ENCODE results near the gene XPO4.
A peak's percentile ranks its signal among the peaks of the same experiment; 100 is the strongest.
"Not testable (repeated sequence)": the region's sequence is repeated elsewhere in the genome, so short reads cannot be mapped to it uniquely, and the experiment has no call there.

XPO4 gene

DNA sequence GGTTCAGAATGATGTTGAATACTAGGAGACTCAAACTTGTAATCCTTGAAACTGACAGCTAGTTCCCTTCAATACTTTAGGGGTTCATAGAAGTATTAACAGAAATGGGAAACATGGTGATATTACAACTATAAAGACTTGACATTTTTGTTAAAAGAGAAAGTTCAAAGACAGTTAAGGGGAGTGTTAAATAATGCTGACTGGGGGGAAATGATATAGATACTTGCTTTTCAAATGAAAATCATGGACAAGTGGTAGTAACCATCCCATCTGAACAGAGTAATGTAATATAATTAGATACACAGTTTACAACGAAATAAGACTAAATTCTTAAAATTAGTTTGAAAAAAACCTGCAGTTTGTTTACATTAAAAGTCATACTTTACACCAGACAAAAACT is 122.2 kb downstream of the XPO4 start:
- no peak for DNase-seq

DNA sequence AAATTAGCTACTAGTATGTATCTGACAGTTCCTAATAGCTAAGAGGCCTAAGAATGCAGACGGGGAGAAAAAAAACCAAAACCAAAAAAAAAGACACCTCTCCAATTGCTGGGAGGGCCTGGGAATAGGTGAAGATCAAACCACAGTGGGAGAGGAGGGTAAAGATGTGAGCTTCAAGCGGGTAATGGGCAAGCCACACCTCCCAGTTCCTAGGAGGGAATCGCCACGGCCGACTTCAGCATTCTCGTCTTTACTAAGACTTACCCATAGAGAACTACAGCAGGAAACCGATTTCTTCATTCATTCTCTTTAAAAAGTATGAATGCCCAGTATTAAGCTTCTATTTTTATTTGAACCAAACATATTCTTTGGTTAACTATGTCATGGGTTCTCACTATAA is 123.1 kb downstream of the XPO4 start:
- no peak for DNase-seq

DNA sequence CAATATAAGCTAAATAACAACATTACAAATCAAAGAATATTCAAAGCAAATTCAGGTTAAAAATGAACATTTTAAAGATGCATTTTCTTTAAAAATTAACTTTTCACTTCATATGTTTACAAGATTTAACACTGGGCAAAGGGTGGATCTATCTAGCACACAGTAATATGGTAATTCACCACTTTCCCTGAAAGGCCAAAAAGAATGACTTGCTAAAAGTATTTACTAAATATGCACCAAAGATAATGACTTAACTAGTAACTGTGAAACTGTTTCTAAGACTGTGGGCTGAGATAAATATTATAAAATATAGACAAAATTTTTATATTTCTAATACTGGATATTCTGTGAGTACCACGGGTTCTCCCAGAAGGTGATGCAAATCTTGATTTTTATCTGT is 124.2 kb downstream of the XPO4 start:
- no peak for DNase-seq

DNA sequence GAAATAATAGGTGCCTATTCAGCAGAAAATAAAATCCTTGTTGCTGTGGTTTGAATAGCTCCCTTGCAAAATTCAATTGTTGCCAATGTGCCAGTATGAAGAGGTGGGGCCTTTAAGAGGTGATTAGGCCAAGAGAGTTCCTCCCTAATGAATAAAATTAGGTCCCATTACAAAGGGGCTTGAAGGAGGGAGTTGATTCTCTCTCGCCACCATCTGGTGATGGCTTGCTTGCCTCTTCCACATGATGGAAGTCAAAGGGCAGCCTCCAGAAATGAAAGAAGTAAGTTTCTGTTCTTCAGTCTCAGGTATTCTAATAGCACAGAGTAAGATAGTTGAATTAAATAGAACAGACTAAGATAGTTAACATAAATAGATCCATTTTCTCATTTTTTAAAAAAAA is 125.8 kb downstream of the XPO4 start:
- DNase-seq, result no peak

DNA sequence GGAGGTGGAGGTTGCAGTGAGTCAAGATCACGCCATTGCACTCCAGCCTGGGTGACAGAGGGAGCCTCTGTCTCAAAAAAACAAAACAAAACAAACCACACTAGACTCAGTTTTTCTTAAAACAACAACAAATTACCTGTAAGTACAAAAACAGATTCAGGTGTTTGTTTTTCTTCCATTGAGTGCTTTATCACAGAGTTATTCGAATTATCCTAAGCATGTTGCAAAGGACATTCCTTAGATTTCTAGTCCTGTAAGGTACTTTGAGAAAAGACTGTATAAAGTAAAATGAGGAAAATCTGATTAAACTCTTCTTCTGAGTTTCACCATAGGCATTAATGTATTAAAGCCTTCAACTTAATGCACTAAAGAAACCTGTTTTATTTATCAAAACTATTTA is 126.6 kb downstream of the XPO4 start:
- no peak for DNase-seq

DNA sequence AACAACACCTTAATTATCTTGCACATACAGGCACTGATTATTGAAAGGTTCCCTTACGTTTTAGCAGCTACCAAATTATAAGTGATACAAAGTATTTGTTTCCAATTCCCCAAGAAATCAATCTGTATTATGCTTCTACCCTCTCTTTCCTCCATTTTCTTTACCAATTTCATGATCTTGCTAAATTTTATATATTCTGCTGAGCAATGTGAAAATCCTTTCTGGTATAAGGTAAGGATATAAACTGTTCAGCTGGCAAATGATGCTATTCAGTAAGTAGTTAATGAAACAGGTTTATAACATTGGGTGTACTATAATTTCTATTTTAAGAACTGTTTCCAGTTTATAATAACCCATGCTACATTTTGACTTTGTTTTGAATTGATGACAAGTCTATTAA is 127.8 kb downstream of the XPO4 start:
- no peak for DNase-seq

DNA sequence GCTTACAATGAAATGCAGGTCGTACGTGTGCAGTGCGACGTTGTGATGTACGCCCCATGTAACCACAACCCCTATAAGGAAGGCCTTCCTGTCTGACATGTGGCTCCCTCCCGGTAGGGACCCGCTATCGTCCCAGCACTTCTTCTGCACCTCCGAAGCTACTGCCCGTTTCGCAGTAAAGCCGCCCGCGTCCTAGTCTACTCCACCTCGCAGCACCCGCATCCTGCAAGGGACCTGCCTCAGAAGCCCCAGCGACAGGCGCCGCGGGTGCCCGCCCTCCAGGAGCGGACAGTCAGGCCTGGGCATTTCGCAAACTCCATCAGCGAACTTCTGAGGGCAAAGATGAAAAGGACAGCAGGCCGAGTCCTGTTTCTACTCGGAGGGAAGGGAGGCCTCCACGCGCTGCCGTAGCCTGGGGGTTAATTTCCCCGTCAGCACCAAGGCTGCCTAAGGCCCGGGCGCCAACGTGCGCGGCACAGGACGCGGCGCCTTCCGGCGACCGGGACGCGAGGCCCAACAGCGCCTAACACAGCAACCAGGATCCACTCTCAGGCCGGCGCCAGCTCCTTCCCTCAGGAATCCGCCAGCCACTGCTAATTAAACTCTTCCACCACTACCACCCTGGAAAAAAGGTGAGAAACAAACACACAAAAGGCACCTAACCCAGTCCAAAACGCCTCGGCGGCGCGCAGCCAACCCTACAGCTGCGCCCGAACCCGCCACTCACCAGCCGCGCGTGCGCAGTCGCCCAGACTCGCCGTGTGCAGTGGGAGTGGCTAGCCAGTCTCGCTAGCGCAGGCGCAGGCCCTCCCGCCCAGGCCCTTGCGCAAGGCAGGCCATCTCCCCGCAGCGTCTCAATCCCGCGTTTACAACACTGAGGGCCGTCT is 129.1 kb downstream of the XPO4 start, which contains the start of gene EEF1AKMT1:
Gene EEF1AKMT1, minus strand, starts transcription at position 768 of the 887 bp plus-strand sequence. CDS start 16,363 bp downstream, outside the sequence.
- peak; percentile 97 for DNase-seq

DNA sequence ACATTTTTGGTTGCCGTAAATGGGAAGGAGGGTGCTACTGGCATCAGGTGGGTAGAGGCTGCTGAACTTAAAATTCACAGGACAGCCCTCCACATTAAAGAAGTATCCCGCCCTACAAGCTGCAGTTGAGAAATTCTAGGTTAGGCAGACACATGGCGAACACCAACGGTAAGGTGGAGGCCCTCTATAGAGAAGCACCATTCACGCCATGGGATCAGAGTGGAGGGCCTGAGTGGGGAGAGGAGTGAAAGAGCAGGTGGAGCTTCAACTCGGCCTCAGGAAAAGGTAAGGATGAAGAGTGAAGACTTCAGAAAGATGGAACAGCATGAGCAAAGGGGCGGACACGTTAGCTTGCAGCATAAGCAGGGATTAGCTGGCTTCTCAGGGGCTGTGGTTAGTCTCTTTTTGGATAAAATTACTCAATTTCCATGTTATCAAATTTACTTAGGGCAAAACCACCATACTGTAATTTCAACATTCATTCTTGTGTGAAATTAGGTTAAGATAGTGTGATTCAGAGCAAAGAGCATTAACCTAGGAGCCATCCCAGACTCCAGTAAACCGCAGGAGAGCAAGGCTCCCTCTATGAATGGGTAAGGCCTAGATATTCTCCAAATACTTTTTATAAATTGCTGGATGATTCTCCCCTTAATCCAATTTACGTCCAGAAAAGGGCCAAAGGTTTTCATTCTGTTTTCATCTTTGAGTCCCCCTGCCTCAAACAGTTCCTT is 130.0 kb downstream of the XPO4 start:
- no peak for DNase-seq

DNA sequence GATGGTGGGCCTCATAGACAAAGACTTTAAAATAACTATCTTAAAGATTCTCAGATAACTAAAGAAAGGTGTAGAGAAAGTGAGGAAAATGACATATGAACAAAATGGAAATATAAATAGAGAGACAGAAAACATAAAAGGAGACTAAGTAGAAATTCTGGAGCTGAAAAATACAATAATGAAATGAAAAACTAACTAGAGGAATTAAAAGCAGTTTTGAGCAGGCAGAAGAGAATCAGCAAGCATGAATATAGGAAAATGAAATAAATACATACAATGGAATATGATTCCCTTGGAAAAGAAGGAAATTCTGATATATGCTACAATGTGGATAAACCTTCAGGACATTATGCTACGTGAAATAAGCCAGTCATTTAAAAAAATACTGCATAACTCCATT is 132.7 kb downstream of the XPO4 start:
- no peak for DNase-seq

DNA sequence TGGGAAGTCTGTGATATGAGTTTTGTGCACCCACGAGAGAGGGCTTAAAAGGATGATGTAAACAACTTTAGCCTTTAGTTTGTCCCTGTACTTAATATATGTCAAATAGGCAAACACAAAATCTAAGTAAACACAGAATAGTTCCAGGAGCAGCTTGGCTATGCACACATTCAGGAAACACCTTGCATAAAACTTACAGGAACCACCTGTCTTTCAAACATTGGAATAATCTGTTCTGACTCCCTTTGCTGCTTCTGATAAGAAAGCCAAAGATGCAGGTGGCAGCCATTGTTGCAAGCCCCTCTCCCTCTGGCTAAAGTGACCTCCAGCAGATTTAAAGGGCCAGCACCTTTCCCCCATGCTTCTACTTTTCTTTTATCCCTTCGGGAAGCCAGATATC is 133.5 kb downstream of the XPO4 start:
- no peak for DNase-seq

DNA sequence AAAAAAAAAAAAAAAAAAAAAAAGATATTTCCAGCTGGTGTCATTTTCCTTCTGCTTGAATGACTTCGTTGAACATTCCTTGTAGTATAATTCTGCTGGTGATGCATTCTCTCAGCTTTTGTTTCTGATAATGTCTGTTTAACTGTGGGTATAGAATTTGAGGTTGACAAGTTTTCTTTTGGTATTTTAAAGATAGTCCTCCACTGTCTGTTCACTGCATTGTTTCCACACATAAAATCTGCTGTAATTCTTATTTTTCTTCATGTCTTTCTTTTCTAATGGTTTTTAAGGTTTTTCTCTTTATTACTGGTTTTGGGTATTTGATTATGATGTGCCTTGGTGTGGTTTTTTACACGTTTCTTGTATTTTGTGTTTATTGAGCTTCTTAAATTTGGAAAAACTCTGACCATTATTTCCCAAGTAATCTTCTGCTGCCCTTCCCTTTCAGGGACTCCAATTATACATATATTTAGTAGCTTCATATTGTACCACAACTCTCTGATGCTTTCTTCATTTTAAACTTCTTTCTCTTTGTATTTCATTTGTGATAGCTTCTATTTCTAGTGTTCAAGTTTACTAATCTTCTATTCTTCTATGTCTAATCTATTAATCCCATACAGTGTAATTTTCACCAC is 135.1 kb downstream of the XPO4 start:
- DNase-seq, result no peak

DNA sequence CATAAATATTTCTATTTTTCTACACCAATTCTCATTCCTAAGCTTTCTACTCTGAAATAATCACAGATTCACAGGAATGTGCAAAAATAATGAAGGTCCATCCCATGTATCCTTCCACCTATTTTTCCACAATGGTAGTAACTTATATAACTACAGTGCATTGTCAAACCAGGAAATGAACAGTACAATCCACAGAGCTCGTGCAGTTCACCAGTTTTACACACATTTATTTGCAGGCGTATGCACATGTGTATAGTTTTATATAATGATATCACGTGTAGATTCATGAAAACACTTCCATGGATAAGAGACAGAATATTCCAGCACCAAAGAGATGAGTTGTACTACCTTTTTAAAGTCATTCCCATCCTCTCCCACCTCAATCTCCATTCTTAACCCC is 141.7 kb downstream of the XPO4 start:
- no peak for DNase-seq

DNA sequence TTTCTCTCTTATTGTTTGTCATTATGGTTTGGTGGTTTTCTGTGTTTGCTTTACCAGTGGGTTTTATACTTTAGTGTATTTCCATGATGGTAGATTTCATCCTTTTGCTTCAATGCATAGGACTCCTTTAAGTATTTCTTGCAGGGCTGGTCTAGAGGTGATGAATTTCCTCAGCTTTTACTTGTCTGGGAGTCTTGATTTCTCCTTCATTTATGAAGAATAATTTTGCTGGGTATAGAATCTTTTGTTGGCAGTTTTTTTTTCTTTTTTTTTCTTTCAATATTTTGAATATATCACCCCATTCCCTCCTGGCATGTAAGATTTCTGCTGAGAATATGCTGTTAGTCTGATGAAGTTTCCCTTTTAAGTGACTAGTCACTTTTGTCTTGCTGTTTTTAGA is 148.5 kb downstream of the XPO4 start:
- DNase-seq, result no peak

DNA sequence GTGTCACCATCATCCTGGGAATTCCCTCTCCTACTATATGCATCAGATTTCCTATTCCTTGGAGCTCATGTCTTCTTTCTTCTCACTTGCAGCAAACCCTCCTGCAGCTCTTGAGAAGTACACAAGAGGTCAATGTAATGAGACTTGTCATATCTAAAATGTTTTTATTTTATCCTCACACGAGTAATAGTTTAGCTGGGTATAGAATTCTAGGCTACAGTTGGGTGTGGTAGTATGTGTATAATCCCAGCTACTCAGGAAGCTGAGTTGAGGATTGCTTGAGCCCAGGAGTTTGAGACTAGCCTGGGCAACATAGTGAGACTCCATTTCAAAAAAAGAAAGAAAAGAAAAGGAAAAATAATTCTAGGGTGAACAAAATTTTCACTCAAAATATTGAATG is 153.2 kb downstream of the XPO4 start:
- DNase-seq, result no peak

DNA sequence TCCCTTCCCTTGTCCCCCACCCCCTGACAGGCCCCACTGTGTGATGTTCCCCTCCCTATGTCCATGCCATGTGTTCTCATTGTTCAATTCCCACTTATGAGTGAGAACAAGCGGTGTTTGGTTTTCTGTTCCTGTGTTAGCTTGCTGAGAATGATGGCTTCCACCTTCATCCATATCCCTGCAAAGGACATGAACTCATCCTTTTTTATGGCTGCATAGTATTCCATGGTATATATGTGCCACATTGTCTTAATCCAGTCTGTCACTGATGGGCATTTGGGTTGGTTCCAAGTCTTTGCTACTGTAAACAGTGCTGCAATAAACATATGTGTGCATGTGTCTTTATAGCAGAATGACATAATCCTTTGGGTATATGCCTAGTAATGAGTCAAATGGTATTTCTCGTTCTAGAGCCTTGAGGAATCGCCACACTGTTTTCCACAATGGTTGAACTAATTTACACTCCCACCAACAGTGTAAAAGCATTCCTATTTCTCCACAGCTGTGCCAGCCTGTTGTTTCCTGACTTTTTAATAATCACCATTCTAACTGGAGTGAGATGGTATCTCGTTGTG is 158.6 kb downstream of the XPO4 start:
- DNase-seq, result not testable (repeated sequence)

DNA sequence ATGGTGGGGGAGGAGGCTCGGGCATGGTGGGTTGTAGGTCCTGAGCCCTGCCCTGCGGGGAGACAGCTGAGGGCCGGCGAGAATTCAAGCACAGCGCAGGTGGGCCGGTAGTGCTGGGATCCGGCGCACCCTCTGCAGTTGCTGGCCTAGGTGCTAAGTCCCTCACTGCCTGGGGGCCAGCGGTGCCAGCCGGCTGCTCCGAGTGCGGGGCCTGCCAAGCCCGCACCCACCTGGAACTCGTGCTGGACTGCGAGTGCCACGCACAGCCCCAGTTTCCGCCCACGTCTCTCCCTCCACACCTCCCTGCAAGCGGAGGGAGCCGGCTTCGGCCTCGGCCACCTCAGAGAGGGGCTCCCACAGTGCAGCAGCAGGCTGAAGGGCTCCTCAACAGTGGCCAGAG is 162.5 kb downstream of the XPO4 start:
- no peak for DNase-seq

DNA sequence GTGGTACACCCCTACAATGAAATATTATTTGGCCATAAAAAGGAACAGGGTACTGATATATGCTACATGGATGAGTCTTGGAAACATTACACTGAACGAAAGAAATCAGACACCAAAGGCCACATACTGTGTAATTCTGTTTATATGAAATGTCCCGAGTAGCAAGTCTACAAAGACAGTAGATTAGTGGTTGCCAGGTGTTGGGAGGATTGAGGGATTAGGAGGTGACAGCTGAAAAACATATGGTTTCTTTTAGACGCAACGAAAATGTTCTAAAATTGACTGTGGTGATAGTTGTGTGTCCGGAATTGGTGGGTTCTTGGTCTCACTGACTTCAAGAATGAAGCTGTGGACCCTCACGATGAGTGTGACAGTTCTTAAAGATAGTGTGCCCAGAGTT is 163.9 kb downstream of the XPO4 start:
- no peak for DNase-seq

DNA sequence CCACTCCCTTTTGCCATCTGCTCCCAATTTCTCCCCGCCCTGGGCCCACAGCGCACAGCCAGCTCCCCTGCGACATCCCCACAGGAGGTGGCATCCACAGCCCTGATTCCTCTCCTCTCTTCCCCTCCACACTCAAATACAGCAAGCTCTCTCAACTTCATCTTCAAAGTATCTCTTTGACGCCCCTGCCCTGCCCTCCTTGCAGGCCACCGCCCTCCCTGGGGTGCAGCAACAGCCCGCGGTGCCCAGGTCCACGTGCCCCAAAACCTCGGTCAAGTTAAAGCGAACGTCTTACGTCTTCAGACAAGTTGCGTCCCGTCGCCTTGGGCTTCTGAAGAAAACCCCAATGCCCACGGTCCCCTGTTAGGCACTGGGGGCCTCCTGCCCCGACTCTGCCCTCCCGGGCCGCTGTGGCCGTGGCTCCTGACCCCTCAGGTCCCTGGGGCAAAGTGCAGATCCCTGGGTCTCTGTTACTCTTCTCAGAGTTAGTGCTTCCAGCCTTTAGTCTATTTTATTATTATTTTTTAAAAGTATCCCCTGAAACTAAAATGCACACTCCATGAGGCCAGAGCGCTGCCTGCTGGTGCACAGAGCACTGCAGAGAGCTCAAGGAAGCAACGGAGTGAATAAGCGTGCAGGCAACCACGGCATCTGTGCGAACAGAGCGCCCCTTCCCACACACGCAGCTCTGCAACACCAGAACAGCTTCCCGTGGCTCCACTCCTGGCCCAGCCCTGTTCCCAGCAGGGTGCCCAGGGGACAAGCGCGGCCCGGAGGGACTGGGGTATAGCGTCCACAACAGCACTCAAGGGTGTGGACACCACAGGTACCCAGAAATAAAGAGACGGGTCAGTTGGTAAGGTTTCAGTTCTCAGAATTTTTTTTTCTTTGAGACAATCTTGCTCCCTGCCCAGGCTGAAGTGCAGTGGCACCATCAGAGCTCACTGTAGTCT is 172.6 kb downstream of the XPO4 start:
- DNase-seq, result no peak

DNA sequence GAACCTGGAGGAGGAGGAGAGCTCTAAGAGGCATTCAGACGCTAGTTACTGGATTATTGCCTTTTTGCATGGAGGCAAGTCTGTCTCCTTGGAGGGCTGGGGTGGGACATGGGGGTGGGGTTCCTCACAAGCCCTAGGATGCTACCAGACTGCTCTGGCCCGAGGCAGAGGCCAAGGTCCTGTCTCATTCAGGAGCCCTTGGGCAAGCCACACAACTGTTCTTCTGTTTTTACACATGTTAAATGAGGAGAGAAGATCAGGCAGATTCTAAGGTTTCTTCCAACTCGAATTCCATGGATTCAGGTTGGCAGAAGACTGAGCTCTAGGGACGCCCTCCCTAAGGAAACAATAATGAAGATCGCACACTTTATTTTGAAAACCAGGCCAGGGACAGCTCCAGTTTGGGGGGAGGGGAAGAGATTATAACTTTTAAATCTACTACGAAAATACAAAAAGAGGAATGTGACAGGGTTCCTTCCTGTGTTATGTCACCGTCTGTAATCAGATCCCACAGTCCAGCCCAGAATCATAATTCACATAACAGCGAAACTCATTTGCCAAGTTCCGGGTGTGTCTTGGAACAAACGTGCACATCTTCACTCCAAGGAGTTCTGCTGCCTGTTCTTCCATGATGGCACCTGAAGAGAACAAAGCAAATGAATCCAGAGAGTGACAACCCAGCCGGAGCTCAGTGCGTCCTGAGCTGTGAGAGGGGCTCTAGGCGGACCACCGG is 173.8 kb downstream of the XPO4 start:
- DNase-seq, result peak; percentile 66

DNA sequence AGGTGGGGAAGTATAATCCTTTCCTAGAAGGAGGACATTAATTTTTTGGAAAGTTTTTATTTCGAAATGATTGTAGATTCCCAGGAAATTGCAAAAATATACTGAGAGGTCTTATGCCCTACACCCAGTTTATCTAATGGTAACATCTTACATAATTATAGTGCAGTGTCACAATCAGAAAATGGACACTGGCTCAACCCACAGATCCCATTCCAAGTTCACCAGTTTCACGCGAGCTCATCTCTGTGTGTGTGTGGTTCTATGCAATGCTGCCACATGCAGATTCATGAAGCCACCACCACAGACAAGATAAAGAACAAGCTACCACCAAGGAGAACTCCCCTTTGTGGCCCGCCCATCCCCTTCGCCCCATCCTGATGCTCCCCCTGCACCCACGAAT is 174.7 kb downstream of the XPO4 start:
- no peak for DNase-seq
